ENCODE data around the gene SLC24A5.

Gene SLC24A5

GRCh38 chr15:48119277-48119676, 1.5 kb upstream of the SLC24A5 start:
- DNase-seq: no peak

- DNase-seq: no peak
Measured at GRCh38 chr15:48121849-48122248, 1.1 kb downstream of the SLC24A5 start.

- no peak for DNase-seq
Measured at GRCh38 chr15:48126667-48127355, 6.0 kb downstream of the SLC24A5 start.

- DNase-seq: no peak
Measured at GRCh38 chr15:48131324-48131723, 10.5 kb downstream of the SLC24A5 start.

- DNase-seq: no peak
Measured at GRCh38 chr15:48132874-48133273, 12.1 kb downstream of the SLC24A5 start.

GRCh38 chr15:48143856-48144255, 23.1 kb downstream of the SLC24A5 start:
- no peak for DNase-seq

- DNase-seq: no peak
Measured at GRCh38 chr15:48144889-48145288, 24.1 kb downstream of the SLC24A5 start.

GRCh38 chr15:48145923-48146322, 25.1 kb downstream of the SLC24A5 start:
- DNase-seq: no peak

- DNase-seq: no peak
Measured at GRCh38 chr15:48147358-48147757, 26.6 kb downstream of the SLC24A5 start.

GRCh38 chr15:48149858-48150257, 29.1 kb downstream of the SLC24A5 start:
- no peak for DNase-seq

- DNase-seq: no peak
Measured at GRCh38 chr15:48153526-48153925, 32.7 kb downstream of the SLC24A5 start.

GRCh38 chr15:48168616-48169015, 47.8 kb downstream of the SLC24A5 start:
- no peak for DNase-seq

GRCh38 chr15:48170981-48171380, 50.2 kb downstream of the SLC24A5 start:
- no peak for DNase-seq

- DNase-seq: no peak
Measured at GRCh38 chr15:48175126-48175525, 54.3 kb downstream of the SLC24A5 start.

- DNase-seq: no peak
Measured at GRCh38 chr15:48176112-48176511, 55.3 kb downstream of the SLC24A5 start.

GRCh38 chr15:48176957-48177356, 56.2 kb downstream of the SLC24A5 start:
- DNase-seq: no peak

- DNase-seq: peak; percentile 33 to 46
Measured at GRCh38 chr15:48177383-48177765, 56.6 kb downstream of the SLC24A5 start.

- peak; percentile 82 to 90 for DNase-seq
Measured at GRCh38 chr15:48177766-48178647, 57.2 kb downstream of the SLC24A5 start, which contains the start of gene MYEF2. MYEF2 (minus strand) TSS chr15:48178295; CDS start chr15:48178237, 58 bp downstream.

GRCh38 chr15:48178648-48178931, 57.8 kb downstream of the SLC24A5 start:
- DNase-seq: no peak

- DNase-seq: no peak
Measured at GRCh38 chr15:48182749-48183148, 62.0 kb downstream of the SLC24A5 start.

GRCh38 chr15:48185529-48185928, 64.7 kb downstream of the SLC24A5 start:
- DNase-seq: no peak

- DNase-seq: no peak
Measured at GRCh38 chr15:48186271-48186670, 65.5 kb downstream of the SLC24A5 start.

- DNase-seq: no peak
Measured at GRCh38 chr15:48190932-48191573, 70.3 kb downstream of the SLC24A5 start.
